Neutrophil (primary cell): ENCODE results near the gene EMILIN2.

Experiments
- H3K27ac ChIP-seq: fragments of 200-600 bp; sonication (generic); 2 replicates; pipeline ENCODE4 v1.5.1; 2016; ENCODE audit warnings: mild to moderate bottlenecking, moderate library complexity
- H3K27me3 ChIP-seq: fragments of 200-600 bp; sonication (generic); 2 replicates; pipeline ENCODE4 v1.6.0; 2016; ENCODE audit warnings: mild to moderate bottlenecking
- H3K36me3 ChIP-seq: fragments of 200-600 bp; sonication (generic); 2 replicates; pipeline ENCODE4 v1.5.1; 2017
- H3K4me1 ChIP-seq, 2 experiments: fragments of 200-600 bp in 1 of 2; sonication (generic) in 1 of 2; 1 replicate in 1 of 2; 2 replicates in 1 of 2; pipeline versions ENCODE4 v1.5.1 to v1.6.1; 2013 to 2016; ENCODE audit warnings: low read depth in 1 of 2, low read length in 1 of 2, mild to moderate bottlenecking in 1 of 2, moderate library complexity in 1 of 2; ENCODE audit not compliant: control insufficient read depth in 1 of 2, insufficient read depth in 1 of 2
- H3K4me3 ChIP-seq, 2 experiments: fragments of 200-600 bp in 1 of 2; sonication (generic) in 1 of 2; 1 replicate in 1 of 2; 2 replicates in 1 of 2; pipeline ENCODE4 v1.5.1; 2013 to 2016; ENCODE audit warnings: low read depth in 1 of 2, low read length in 1 of 2, mild to moderate bottlenecking in 1 of 2, moderate library complexity in 1 of 2
- H3K9me3 ChIP-seq: fragments of 200-600 bp; sonication (generic); 2 replicates; pipeline ENCODE4 v1.5.1; 2016
- TF ChIP-seq, protein P1 (sequence below): fragments of 200-600 bp; sonication (generic); IDR thresholded peaks from 2 replicates; pipeline ENCODE4 v1.5.1; 2016; ENCODE audit warnings: antibody characterized with exemption

Gene EMILIN2

GRCh38 chr18:2869207-2869606 is 22.4 kb downstream of the EMILIN2 start:
- H3K4me1 ChIP-seq = no peaks in the 10 kb centered on the region
- H3K9me3 ChIP-seq = no peaks in the 10 kb centered on the region
- TF ChIP-seq, protein P1, sequence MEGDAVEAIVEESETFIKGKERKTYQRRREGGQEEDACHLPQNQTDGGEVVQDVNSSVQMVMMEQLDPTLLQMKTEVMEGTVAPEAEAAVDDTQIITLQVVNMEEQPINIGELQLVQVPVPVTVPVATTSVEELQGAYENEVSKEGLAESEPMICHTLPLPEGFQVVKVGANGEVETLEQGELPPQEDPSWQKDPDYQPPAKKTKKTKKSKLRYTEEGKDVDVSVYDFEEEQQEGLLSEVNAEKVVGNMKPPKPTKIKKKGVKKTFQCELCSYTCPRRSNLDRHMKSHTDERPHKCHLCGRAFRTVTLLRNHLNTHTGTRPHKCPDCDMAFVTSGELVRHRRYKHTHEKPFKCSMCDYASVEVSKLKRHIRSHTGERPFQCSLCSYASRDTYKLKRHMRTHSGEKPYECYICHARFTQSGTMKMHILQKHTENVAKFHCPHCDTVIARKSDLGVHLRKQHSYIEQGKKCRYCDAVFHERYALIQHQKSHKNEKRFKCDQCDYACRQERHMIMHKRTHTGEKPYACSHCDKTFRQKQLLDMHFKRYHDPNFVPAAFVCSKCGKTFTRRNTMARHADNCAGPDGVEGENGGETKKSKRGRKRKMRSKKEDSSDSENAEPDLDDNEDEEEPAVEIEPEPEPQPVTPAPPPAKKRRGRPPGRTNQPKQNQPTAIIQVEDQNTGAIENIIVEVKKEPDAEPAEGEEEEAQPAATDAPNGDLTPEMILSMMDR = no peak
- no peaks in the 10 kb centered on the region for H3K36me3 ChIP-seq
- no peak overlapping the region for H3K4me3 ChIP-seq
- no peak overlapping the region for H3K27ac ChIP-seq
- no peaks in the 10 kb centered on the region for H3K27me3 ChIP-seq

GRCh38 chr18:2871111-2871720 is 24.4 kb downstream of the EMILIN2 start:
- Histone ChIP-seq H3K9me3 (no peaks in the 10 kb centered on the region), H3K27ac (no peak overlapping the region), H3K27me3 (no peaks in the 10 kb centered on the region), H3K4me3 (no peak overlapping the region), H3K4me1 (no peaks in the 10 kb centered on the region), H3K36me3 (no peaks in the 10 kb centered on the region)
- TF ChIP-seq, protein P1 = no peak

GRCh38 chr18:2872095-2872494 is 25.3 kb downstream of the EMILIN2 start:
- Histone ChIP-seq H3K4me1 (peaks cover 3 to 4% of the 10 kb centered on the region in 2 experiments), H3K27me3 (no peaks in the 10 kb centered on the region), H3K36me3 (no peaks in the 10 kb centered on the region), H3K4me3 (no peak overlapping the region), H3K27ac (no peak overlapping the region), H3K9me3 (no peaks in the 10 kb centered on the region)
- TF ChIP-seq, protein P1 = no peak

GRCh38 chr18:2874765-2875164 is 28.0 kb downstream of the EMILIN2 start:
- Histone ChIP-seq H3K27me3 (no peaks in the 10 kb centered on the region), H3K4me3 (no peak overlapping the region), H3K4me1 (peaks cover 18 to 19% of the 10 kb centered on the region in 2 experiments), H3K27ac (no peak overlapping the region), H3K9me3 (no peaks in the 10 kb centered on the region), H3K36me3 (no peaks in the 10 kb centered on the region)
- TF ChIP-seq, protein P1 = no peak

GRCh38 chr18:2878656-2879330 is 32.0 kb downstream of the EMILIN2 start:
- Histone ChIP-seq H3K9me3 (no peaks in the 10 kb centered on the region), H3K36me3 (no peaks in the 10 kb centered on the region), H3K4me3 (no peak overlapping the region), H3K27me3 (no peaks in the 10 kb centered on the region), H3K27ac (no peak overlapping the region), H3K4me1 (peaks cover 30 to 33% of the 10 kb centered on the region in 2 experiments)
- TF ChIP-seq, protein P1 = no peak
